GM18511 (cell line): ENCODE measurements around the gene IL36B.

Experiments used
- ATAC-seq: cut with Tn5 transposase; IDR thresholded peaks from one replicate; pipeline ENCODE4 v1.9.1; 2021; ENCODE audit warnings: mild to moderate bottlenecking, moderate library complexity; ENCODE audit not compliant: unreplicated experiment

The IL36B gene

DNA sequence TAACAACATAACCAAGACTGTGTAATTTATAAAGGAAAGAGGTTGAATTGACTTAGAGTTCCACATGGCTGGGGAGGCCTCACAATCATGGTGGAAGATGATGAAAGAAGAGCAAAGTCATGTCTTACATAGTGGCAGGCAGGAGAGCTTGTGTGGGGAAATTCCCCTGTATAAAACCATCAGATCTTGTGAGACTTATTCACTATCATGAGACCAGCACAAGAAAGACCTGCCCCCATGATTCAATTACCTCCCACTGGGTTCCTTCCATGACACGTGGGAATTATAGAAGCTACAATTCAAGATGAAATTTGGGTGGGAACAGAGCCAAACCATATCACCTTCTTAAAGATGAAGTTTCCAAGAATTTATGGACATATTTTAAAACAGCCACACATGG, 3.9 kb upstream of the IL36B start:
- no peak for ATAC-seq

DNA sequence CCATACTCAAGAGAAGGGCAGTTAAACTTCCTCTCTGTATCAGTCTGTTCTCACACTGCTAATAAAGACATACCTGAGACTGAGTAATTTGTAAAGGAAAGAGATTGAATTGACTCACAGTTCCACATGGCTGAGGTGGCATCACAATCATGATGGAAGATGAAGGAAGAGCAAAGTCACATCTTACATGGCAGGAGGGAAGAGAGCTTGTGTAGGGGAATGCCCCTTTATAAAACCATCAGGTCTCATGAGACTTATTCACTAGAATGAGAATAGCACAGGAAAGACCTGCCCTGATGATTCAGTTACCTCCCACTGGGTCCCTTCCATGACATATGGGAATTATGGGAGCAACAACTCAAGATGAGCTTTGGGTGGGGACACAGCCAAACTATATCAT, 1.4 kb upstream of the IL36B start:
- no peak for ATAC-seq

DNA sequence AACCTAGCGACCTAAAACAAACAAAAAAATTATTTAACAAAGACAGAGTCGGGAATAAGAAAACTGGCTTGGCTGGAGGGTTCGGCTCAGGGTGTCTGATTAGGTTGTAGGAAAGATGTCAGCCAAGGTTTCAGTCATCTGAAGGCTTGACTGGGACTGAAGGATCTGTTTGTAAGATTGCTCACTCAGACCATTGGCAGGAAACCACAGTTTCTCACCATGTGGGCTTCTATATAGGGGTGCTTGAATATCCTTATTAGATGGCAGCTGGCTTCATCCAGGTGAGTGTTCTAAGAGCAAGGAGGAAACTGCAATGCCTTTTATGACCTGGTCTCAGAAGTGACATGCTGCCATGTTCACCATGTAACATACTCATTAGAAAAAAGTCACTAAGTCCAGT, 999 bp upstream of the IL36B start:
- ATAC-seq = no peak

- ATAC-seq = no peak
Measured at GRCh38 chr2:113050921-113051895, 1.5 kb downstream of the IL36B start.

DNA sequence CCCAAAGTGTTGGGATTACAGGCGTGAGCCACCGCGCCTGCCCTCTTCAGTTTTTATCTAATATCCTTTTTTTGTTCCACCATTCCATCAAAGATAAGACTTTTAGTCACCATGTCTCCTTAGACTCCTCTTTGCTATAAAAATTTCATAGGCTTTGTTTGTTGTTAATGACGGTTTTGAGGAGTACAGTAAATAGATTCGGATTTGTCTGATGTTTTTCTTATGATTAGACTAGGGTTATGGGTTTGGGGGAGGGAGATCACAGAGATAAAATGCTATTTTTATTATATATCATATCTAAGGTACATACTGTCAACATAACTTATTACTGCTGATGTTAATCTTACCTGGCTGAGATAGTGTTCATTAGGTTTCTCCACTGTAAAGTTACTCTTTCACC, 6.2 kb downstream of the IL36B start:
- ATAC-seq = no peak

- ATAC-seq = no peak
Measured at GRCh38 chr2:113041871-113042270, 10.8 kb downstream of the IL36B start.

DNA sequence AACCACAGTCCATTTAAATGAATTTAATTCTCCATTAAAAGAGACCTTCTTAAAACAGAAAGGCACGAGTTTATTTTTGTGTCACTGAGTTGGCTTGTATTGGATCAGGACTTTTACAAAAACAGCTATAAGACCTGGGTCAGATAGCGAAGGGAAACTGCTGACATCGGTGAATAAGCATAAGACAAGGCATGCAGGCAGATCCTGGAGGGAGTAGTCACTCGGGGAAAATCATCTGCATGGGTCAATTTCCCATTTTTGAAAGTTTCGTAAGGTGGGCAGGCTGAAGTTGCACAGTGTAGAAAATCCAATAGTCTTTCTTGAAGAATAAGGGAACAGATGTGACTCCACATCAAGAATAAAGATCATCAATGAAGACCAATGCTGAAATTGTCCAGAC, 12.9 kb downstream of the IL36B start:
- no peak for ATAC-seq

DNA sequence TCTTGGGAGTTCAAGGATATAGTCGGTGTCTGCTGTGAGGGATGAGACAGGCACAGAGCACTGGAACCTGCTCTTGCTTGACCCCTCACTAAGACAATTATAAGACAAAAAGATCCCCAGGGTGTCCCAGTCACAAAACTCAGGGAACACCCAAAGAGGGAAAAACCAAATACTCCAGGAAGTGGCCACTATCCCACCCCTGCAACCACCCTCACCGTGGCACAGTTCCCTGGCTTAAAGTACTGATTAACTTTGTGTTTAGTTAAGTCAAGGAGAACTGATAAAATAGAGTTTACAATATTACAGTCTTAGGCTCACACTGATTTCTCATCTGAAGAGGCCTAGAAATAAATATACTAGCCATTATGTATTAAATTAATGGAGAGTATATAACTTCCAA, 13.5 kb downstream of the IL36B start:
- ATAC-seq = no peak

DNA sequence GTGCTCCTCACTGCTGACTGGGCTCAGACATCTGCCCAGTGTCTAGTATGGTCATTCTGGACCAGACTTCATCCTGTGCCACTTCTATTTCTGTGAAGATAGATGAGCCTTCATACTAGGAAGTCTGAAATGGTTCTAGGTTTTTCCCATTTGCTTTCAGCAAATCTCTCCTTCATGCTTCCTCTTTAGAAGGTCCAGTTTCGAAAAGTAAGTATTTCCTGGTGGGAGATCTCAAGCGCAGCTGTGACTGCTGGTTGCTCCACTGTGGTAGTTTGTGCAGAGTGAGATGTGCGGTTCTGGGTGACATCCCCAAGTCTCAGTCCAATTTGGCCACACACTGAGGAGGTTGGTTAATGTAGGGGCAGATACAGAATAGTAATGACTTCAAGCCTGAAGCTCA, 14.4 kb downstream of the IL36B start:
- no peak for ATAC-seq

- ATAC-seq = no peak
Measured at GRCh38 chr2:113036763-113037162, 15.9 kb downstream of the IL36B start.

DNA sequence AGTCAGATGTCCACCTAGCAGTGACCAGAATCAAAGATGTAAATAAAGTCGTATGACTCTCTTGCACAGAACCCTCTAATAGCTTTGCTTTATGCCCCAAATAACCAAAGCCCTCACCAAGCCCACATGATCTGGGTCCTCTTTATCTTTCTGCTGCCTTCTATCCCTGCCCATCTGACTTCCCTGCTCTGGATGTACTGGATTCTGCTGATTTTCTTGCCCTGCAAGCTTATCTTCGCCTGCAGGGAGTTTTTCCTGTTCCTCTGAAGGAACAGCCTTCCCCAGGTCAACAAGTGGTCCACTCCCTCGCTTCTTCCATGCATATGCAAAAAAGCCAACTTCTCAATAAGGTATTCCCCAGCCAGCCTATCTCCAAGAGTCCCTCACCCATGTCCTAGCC, 18.7 kb downstream of the IL36B start:
- ATAC-seq = no peak

DNA sequence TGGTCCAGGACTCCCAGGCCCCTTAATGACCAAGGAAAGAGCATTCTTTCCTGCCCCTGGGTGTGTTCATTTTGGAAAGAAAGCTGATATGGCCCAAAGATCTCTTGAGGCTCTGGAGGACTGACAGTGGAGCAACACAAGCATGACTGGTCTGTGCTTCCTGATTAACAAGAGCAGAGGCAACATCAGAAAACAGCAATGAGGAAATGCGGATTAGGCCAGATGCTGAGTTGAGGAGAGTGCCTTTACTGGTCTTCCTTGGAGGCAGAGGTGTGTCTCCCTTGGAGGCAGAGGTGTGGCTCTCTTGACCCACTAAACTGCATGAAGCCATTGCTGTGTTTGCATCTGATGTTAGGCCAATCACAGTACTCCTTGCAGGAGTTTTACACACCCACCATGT, 19.9 kb downstream of the IL36B start:
- ATAC-seq = no peak

GRCh38 chr2:113028112-113028511, 24.6 kb downstream of the IL36B start:
- no peak for ATAC-seq

DNA sequence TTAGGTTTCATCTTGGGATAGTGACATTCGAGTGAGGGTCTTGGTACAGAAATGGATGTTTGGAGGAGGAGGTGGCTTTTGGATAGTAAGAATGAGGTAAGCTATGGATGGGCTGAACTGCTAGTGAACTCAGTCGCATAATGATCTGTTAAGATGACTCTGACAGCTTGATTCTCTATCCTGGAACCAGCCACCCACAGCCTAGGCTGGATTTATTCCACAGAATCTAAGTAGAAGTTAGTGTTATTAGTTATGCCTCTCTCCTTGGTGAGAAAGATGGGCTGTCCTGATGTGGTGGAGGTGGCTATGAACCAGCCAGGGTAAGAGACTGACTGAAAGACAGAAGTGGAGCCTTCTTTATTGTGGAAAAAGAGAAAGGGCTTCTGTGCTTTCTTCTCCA, 25.0 kb downstream of the IL36B start:
- ATAC-seq = no peak

GRCh38 chr2:113025737-113026136, 26.9 kb downstream of the IL36B start:
- ATAC-seq = no peak

DNA sequence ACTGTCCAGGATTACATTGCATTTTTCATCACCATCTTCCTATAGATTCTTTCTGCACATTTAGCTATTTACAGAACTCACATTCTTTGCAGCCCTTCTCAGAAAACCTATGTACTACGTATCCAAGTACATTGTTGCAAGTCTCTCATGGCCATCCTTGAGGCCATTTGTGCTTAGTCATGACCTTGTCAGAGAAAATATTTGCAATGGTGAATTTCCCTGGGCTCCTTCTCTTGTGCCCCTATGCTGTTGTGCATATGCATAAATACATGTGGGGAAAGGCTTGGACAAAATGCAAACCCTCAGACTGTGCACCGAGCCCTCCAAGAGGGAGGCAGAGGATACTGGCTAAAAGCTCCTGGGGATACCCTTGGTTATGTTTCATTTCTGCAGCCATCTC, 27.9 kb downstream of the IL36B start:
- ATAC-seq = no peak

GRCh38 chr2:113021312-113021711, 31.4 kb downstream of the IL36B start:
- ATAC-seq = no peak

DNA sequence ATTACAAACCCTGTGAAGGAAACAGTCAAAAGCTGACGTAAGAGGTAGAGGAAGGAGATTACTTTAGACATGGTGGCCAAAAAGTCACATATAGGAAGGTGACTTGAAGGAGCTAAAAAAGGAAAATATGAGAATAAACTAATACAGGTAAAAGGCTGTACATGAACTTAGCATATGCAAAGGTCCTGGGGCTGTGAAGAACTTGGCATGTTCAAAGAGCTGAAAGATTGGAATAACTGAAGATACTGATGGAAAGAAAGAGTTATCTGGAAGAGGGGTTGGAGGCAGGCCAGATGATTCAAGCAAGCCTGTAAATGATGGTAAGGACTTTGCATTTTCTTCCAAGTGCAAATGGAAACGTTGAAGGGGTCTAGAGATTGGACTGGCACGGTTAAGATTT, 34.2 kb downstream of the IL36B start:
- ATAC-seq = no peak

DNA sequence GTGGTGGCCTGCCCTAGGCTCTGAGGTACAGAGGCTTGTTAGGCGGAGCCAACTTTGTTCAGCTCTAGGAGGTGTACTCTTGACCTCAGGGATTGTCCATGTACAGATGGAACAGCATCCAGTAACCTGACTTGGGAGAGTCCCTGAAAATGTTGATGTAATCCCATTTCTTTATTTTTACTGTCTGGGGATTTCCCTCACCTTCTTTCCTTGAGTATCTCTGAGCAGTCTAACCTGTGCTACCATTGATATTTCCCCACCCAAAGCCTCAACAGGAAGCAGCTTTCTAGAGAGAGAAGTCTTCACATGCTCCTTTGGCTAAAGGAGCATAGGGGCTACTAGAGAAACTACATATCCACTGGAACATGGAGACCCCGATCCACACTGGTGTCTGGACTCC, 37.0 kb downstream of the IL36B start:
- no peak for ATAC-seq

DNA sequence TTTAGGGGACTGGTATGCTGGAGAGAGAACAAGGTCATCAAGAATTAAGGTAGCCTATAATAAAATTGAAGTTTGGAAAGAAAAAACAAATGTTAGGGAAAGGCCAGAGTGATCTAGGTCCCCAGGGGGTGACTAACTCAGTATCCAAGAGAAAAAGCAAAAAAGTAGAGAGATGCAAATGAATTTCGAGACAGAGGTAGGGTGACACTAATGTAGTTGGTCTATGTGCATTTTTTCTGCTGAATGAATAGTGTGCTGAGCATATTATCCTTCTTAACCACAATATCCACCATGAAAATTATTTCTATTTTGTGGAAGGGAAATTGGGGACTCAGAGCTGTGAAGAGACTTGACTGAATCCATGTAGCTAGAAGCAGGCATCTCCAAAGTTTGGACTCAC, 37.6 kb downstream of the IL36B start:
- ATAC-seq = no peak

DNA sequence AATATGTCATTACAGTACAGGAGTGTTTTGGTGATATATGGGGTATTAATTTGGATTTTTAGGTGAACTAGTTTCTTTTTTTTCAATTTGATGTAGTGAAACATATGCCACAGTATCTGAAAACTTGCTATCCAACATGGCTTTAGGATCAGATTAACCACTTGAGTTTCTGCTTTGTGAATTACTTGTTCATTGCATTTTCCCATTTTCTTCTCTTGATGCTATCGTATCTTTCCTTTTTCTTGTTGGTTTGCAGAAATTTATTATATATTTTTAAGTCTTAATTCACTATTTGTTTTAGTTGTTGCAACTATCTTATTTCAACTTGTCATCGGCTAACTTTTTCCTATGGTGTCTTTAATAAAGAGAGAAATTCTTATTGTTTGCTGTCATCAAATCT, 38.6 kb downstream of the IL36B start:
- ATAC-seq = no peak

- ATAC-seq = no peak
Measured at GRCh38 chr2:113013336-113013661, 39.4 kb downstream of the IL36B start.
